DOHH2 (cell line): ENCODE data around the gene PPP2R5B.

Experiments used
- H3F3A ChIP-seq: fragments of 200-600 bp; sonication (generic), shearing (Covaris generic); 2 replicates; pipeline ENCODE4 v1.6.0; 2016; ENCODE audit warnings: antibody characterized with exemption, mild to moderate bottlenecking; ENCODE audit not compliant: control insufficient read depth, insufficient read depth
- H3K27ac ChIP-seq: fragments of 200-600 bp; sonication (generic); 2 replicates; pipeline ENCODE4 v1.5.1; 2014; ENCODE audit warnings: low read depth, mild to moderate bottlenecking, low read length, moderate library complexity
- H3K27me3 ChIP-seq: fragments of 200-600 bp; sonication (generic); 2 replicates; pipeline ENCODE4 v1.6.1; 2014; ENCODE audit warnings: mild to moderate bottlenecking, low read length, mixed read lengths; ENCODE audit not compliant: control insufficient read depth
- H3K36me3 ChIP-seq: fragments of 200-600 bp; sonication (generic); 2 replicates; pipeline ENCODE4 v1.6.1; 2014; ENCODE audit warnings: mild to moderate bottlenecking, low read length, moderate library complexity, mixed read lengths; ENCODE audit not compliant: control insufficient read depth
- H3K4me1 ChIP-seq: fragments of 200-600 bp; sonication (generic); 2 replicates; pipeline ENCODE4 v1.6.1; 2014; ENCODE audit warnings: mild to moderate bottlenecking, low read length, mixed read lengths; ENCODE audit not compliant: control insufficient read depth
- H3K4me2 ChIP-seq: fragments of 200-600 bp; sonication (generic); 2 replicates; pipeline ENCODE4 v1.6.0; 2014; ENCODE audit warnings: mild to moderate bottlenecking, low read length, moderate library complexity
- H3K4me3 ChIP-seq: fragments of 200-600 bp; sonication (generic); 2 replicates; pipeline ENCODE4 v1.5.1; 2014; ENCODE audit warnings: mild to moderate bottlenecking, low read length, mixed read lengths
- H3K79me2 ChIP-seq: fragments of 200-600 bp; sonication (generic); 2 replicates; pipeline ENCODE4 v1.6.1; 2014; ENCODE audit warnings: mild to moderate bottlenecking, low read length, mixed read lengths; ENCODE audit not compliant: control insufficient read depth
- H3K9me2 ChIP-seq: fragments of 200-600 bp; sonication (generic); replicated peaks from 2 replicates; pipeline ENCODE4 v1.6.1; 2014; ENCODE audit warnings: mild to moderate bottlenecking, low read length, mixed read lengths; ENCODE audit not compliant: control insufficient read depth
- H3K9me3 ChIP-seq: fragments of 200-600 bp; sonication (generic); 2 replicates; pipeline ENCODE4 v1.6.1; 2014; ENCODE audit warnings: antibody characterized with exemption, low read length, mixed read lengths; ENCODE audit not compliant: control insufficient read depth, insufficient read depth
- H4K20me1 ChIP-seq: fragments of 200-600 bp; sonication (generic); 2 replicates; pipeline ENCODE4 v1.6.0; 2014; ENCODE audit warnings: low read depth, mild to moderate bottlenecking, antibody characterized with exemption, low read length, moderate library complexity; ENCODE audit not compliant: control insufficient read depth, insufficient read depth
- CTCF ChIP-seq: fragments of 200-600 bp; sonication (generic); IDR thresholded peaks from one replicate; pipeline ENCODE4 v1.5.1; 2014; ENCODE audit warnings: antibody characterized with exemption, mild to moderate bottlenecking, low read depth, low read length; ENCODE audit not compliant: poor library complexity, severe bottlenecking
- EZH2phosphoT487 ChIP-seq: fragments of 200-600 bp; sonication (generic); IDR thresholded peaks from 2 replicates; pipeline ENCODE4 v1.6.1; 2017; ENCODE audit warnings: borderline replicate concordance, mild to moderate bottlenecking, antibody characterized with exemption, low read length, moderate library complexity, mixed read lengths

The PPP2R5B gene

GRCh38 chr11:64903291-64903833 is 21.1 kb upstream of the PPP2R5B start:
- no peak overlapping the region for H3K4me3 ChIP-seq
- peaks cover 40% of the 10 kb centered on the region for H3K36me3 ChIP-seq
- H3K27me3 ChIP-seq, result no peaks in the 10 kb centered on the region
- no peaks in the 10 kb centered on the region for H3K79me2 ChIP-seq
- H3K27ac ChIP-seq, result no peak overlapping the region
- H3K4me1 ChIP-seq, result no peaks in the 10 kb centered on the region
- TF ChIP-seq EZH2phosphoT487 (no peak), CTCF (no peak)
- H3K9me3 ChIP-seq, result no peaks in the 10 kb centered on the region
- H3K9me2 ChIP-seq, result no peaks in the 10 kb centered on the region
- no peaks in the 10 kb centered on the region for H3F3A ChIP-seq
- H4K20me1 ChIP-seq, result no peaks in the 10 kb centered on the region
- H3K4me2 ChIP-seq, result no peak overlapping the region

GRCh38 chr11:64905516-64906313 is 18.8 kb upstream of the PPP2R5B start:
- Histone ChIP-seq H3K4me2 (no peak overlapping the region), H4K20me1 (no peaks in the 10 kb centered on the region), H3K27me3 (no peaks in the 10 kb centered on the region), H3K9me3 (no peaks in the 10 kb centered on the region), H3K9me2 (no peaks in the 10 kb centered on the region), H3K4me1 (no peaks in the 10 kb centered on the region), H3K36me3 (peaks cover 55% of the 10 kb centered on the region), H3K27ac (no peak overlapping the region), H3F3A (no peaks in the 10 kb centered on the region), H3K79me2 (no peaks in the 10 kb centered on the region), H3K4me3 (no peak overlapping the region)
- TF ChIP-seq CTCF (no peak), EZH2phosphoT487 (no peak)

GRCh38 chr11:64906314-64906635 is 18.2 kb upstream of the PPP2R5B start:
- Histone ChIP-seq H3K9me3 (no peaks in the 10 kb centered on the region), H3K79me2 (no peaks in the 10 kb centered on the region), H3K9me2 (no peaks in the 10 kb centered on the region), H3K27me3 (no peaks in the 10 kb centered on the region), H3K4me3 (no peak overlapping the region), H3K36me3 (peaks cover 61% of the 10 kb centered on the region), H4K20me1 (no peaks in the 10 kb centered on the region), H3K27ac (no peak overlapping the region), H3K4me2 (no peak overlapping the region), H3F3A (no peaks in the 10 kb centered on the region), H3K4me1 (no peaks in the 10 kb centered on the region)
- TF ChIP-seq CTCF (no peak), EZH2phosphoT487 (no peak)
